ENCODE measurements around the gene CARS1. TPM values are rescaled to one million over a fixed set of nuclear protein-coding genes. Genes with fewer than 3 reads are reported as not detected.

CARS1 gene
- total RNA-seq, 1 donor: 68.2 TPM

DNA sequence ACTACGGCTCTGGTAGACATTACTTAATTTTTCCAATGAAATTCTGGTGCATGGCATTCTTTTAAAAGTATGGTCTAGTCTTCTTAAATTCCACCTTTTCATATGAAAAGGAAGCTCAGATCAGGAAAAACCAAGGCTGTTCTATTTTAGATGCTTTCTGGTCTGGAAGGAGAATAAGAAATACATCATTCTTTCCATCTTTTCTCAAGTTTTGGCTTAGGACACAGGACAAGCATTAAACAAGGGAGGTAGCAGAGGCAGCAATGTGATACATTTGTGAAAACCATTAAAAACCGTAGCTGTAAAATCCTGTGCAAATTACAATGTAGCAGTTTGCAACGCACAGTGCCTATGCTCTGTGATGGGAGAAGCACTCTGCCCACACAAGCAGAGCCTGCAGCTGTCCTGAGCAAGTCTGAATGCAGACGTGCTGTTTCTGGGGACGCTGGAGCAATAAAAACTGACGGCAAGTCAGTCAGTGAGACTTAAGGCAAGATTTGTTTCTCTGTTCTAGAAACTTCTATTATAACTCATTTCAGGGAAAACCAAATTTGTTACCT is 88.8 kb downstream of the CARS1 start:
- TF ChIP-seq, protein P1, sequence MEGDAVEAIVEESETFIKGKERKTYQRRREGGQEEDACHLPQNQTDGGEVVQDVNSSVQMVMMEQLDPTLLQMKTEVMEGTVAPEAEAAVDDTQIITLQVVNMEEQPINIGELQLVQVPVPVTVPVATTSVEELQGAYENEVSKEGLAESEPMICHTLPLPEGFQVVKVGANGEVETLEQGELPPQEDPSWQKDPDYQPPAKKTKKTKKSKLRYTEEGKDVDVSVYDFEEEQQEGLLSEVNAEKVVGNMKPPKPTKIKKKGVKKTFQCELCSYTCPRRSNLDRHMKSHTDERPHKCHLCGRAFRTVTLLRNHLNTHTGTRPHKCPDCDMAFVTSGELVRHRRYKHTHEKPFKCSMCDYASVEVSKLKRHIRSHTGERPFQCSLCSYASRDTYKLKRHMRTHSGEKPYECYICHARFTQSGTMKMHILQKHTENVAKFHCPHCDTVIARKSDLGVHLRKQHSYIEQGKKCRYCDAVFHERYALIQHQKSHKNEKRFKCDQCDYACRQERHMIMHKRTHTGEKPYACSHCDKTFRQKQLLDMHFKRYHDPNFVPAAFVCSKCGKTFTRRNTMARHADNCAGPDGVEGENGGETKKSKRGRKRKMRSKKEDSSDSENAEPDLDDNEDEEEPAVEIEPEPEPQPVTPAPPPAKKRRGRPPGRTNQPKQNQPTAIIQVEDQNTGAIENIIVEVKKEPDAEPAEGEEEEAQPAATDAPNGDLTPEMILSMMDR (IDR thresholded peaks at IDR 0.05; ENCODE audit: insufficient read depth, low read depth, low read length): no peak
- no peak for DNase-seq (ENCODE audit: low read depth)
- no peak overlapping the region for H3K4me3 ChIP-seq (ENCODE audit: low read depth, low read length)

DNA sequence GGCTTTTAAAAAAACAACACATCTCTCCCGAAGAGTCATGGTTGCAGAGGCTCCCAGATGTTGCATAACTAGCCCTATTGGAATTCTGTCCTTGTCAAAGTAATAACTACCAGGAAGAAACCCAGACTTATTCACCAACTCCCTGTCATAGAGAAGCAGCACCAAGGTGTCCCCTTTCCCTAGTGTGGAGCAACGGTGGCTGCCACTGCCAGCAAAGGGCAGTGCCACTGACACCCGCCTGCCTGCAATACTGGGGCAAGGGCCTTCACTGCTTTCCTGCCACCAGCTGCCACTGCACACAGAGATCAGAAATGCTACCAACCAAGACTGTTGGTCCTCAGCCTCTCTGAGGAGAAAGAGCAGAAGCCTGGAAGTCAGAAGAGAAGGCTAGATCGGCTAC is 92.4 kb downstream of the CARS1 start:
- DNase-seq (ENCODE audit: low read depth): no peak
- TF ChIP-seq, protein P1 (IDR thresholded peaks at IDR 0.05; ENCODE audit: insufficient read depth, low read depth, low read length): no peak
- no peak overlapping the region for H3K4me3 ChIP-seq (ENCODE audit: low read depth, low read length)

DNA sequence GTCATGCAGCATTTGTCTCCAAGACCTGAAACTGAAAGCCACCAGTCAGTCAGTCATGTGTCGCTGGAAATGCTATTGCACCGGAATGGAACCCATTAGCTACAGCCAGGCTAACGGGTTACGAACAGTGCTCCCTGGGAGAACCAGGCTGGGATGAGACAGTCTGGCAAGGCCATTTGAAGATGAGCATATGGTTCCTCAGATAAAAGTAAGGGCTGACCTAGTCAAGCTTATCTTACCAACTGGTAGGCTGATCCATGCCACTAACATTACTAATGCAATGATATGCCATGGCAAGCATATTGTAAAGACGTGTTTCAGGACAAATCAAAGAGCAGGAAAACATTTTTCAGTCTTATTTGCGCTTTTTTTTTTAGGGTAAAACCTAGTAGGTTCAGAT is 93.5 kb downstream of the CARS1 start:
- no peak for DNase-seq (ENCODE audit: low read depth)
- H3K4me3 ChIP-seq (ENCODE audit: low read depth, low read length): no peak overlapping the region
- TF ChIP-seq, protein P1 (IDR thresholded peaks at IDR 0.05; ENCODE audit: insufficient read depth, low read depth, low read length): no peak

DNA sequence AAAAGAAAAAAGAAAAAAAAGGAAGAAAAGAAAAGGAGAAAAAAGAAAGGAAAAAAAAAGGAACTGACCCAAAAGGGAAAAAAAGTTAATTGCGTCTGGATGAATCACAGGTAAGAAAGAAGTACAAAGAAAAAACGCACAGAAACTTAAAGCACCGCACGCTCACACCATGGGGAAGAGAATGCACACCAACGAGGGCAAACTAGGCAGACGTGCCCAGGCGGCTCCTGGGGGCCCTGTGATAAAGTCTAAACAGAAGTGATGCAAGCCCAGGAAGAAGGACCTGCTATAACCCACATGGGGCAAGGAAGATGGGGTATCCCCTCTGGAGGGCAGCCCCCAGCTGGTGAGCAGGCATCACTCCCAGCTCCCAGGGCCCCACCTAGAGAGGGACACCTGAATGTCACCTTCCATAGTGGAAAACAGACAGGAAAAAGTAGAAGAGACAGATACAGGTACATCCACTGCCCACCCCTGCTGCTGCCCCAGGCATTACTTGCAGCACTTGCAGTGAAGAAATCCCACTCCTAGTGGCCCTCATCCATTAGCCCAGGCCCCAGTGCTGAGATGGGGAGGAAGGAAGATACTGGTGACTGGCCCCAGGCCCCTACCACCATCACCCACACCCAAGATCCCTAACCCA is 94.0 kb downstream of the CARS1 start:
- no peak for DNase-seq (ENCODE audit: low read depth)
- TF ChIP-seq, protein P1 (IDR thresholded peaks at IDR 0.05; ENCODE audit: insufficient read depth, low read depth, low read length): no peak
- H3K4me3 ChIP-seq (ENCODE audit: low read depth, low read length): no peak overlapping the region

DNA sequence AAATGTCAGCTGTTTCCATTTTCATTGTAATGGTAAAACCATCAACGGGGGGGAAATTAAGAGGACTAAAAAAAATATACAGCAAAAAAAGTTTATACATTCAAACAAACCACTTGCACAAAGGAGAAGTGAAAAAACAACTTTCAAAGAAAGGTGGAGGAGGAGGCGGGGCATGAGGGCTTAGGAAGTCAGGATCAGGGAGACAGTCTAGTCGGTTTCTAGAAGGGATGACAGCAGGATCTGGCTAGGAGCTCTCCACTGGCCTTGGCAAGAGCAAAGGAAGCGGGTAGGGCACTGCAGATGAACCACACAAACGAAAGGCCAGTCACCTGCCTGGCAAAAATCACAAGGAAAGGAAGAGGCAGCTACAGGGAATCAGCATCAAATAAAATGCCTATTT is 96.1 kb downstream of the CARS1 start:
- H3K4me3 ChIP-seq (ENCODE audit: low read depth, low read length): no peak overlapping the region
- DNase-seq (ENCODE audit: low read depth): no peak
- TF ChIP-seq, protein P1 (IDR thresholded peaks at IDR 0.05; ENCODE audit: insufficient read depth, low read depth, low read length): no peak

DNA sequence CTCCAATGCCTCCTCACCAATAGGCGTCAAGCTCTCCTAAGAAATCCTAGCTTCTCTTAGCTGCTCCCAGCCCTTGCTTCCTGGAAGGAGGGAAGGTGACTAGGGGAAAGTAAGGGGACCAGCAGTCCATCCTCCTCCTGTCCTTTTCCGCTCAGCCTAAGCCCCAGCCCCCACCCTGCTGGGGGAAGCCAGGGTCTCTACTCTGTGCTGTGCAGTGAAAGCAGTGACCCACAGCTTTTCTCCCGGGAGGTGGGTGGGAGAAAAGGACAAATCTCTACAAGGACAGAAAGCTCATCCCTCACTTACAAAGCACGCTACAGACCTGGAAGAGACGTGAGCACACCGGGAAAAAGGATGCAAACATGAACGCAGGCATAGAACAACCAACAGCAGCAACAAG is 97.1 kb downstream of the CARS1 start:
- DNase-seq (ENCODE audit: low read depth): no peak
- TF ChIP-seq, protein P1 (IDR thresholded peaks at IDR 0.05; ENCODE audit: insufficient read depth, low read depth, low read length): no peak
- no peak overlapping the region for H3K4me3 ChIP-seq (ENCODE audit: low read depth, low read length)

DNA sequence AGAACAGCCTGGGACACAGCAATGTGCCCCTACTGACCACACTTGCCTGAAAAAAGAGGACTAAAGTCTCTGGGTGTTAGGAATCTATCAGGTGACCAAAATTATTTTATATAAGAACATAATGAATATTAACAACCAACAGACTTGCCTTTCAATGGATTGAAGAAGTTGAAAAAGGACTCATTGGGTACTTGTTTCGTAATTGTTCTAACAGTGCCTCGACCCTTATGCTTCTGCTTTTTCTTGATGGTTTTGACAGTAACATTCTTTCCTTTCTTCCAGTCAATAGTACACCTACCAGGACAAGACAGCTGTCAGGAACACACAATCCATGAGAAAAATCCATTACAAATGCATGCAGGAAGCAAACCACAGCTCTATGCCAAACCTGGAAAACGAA is 99.0 kb downstream of the CARS1 start:
- no peak for DNase-seq (ENCODE audit: low read depth)
- TF ChIP-seq, protein P1 (IDR thresholded peaks at IDR 0.05; ENCODE audit: insufficient read depth, low read depth, low read length): no peak

More for the DNA sequence above, 99.0 kb downstream of the CARS1 start:
- no peak overlapping the region for H3K4me3 ChIP-seq (ENCODE audit: low read depth, low read length)
